ENCODE data around the gene SLC25A42.
"Not testable (repeated sequence)": the region's sequence is repeated elsewhere in the genome, so short reads cannot be mapped to it uniquely, and the experiment has no call there.

SLC25A42 gene

GRCh38 chr19:19106938-19107337, 43.1 kb downstream of the SLC25A42 start:
- DNase-seq = not testable (repeated sequence)

DNA sequence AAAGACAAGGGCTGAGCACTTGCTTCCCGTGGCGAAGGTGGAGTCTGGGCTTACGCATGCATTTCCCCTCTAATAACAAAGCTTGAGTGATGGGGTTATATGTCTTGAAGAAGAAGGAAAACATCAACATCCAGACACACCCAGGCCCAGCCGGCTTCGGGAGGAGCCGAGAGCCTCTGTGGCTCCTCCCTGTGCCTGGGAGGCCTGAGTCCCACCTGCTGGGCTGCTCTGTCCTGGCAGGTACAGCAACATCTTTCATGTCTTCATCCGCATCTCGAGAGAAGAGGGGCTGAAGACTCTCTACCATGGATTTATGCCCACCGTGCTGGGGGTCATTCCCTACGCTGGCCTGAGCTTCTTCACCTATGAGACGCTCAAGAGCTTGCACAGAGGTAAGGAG, 43.9 kb downstream of the SLC25A42 start:
- DNase-seq = no peak

GRCh38 chr19:19109601-19110000, 45.8 kb downstream of the SLC25A42 start:
- DNase-seq = no peak

GRCh38 chr19:19110410-19111135, 46.8 kb downstream of the SLC25A42 start:
- DNase-seq = no peak

DNA sequence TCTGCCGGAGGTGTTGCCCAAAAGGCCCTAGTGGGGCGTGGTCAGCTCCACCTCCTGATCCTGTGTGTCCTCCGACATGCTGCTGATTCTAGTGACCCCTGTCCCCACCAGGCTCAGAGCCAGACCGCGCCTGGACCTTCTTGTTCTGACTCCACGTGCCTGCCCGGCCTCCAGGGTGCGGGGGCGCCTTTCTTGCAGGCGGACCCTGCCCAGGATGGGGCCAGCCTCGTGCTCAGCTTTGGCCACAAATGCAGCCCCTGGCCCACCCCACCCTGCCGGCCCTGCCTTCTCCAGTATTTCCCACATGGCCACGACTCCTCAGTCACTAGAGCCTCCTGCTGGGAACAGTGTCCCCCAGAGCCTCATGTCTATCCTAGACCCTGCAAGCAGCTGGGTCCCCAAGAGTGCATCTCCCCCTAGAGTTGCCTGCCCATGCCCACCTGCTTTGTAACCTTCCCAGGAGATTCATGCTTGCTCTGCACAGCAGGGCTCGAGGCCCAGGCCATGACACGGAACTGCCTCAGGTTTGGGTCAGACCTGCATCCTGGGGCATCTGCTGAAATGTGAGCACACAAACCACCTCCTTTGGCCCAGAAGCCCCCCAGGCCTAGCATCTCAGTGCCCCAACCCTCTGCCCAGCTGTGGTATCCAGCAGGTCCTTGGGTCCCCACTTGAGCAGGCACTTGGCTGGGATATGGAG, 47.5 kb downstream of the SLC25A42 start:
- DNase-seq = no peak

GRCh38 chr19:19111967-19112580, 48.3 kb downstream of the SLC25A42 start:
- DNase-seq = no peak

GRCh38 chr19:19113040-19113626, 49.3 kb downstream of the SLC25A42 start:
- DNase-seq = peak in 1 of 2 experiments; percentile 9

DNA sequence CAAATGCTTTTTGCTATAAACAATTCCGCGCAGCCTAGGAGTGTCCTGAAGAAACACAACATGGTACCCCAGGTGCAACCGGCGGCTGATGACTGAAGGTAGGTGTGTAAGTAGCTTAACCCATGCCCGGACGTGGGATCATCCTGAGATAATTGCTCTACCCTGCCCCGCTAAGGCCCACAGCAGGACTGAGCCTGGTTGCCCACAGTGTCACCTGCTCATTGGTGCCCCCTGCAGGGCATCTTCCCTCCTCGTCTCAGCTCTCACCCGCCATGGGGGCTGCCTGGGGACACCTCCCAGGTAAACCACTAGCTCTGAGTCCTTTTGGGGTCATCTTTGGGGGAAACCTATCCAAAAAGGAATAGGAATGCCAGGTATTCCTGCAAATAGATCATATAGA, 52.2 kb downstream of the SLC25A42 start:
- DNase-seq = no peak

DNA sequence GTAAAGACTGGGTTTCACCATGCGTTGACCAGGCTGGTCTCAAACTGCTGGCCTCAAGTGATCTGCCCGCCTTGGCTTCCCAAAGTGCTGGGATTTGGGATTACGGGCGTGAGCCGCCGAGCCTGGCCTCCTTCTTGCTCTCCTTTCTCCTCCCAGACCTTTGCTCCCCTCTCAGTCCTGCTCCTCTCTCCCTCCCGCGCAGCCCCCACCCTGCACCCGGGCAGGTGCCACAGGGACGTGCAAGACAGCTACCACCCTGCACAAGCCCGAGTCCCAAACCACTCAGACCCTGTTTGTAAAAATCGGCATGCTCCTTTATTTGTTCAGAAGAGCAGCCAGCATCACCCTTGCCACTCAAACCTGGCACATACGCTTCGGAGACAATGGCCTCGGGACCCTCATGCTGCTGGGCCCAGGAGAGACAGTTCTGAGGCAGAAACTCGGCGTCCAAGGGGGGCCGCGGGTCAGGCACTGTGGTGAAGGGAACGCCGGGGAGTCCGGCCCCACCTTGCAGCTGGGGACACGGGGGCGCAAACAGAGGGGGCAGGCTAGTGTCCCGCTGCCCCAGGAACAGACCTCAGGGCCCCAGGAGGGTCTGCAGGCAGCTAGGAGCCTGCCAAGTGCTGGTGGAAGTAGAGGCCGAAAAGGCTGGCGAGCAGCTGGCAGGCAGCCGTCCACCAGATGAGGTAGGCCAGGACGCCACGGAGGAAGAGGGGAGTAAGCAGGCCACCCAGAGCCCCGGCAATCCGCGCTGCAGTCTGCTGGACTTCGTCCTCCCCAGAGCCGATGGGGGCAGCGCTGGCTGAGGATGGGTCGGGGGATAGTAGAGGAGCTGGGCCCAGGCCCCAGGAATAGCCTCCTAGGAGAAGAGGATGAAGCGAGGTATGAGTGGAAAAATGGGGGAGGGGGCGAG, 55.8 kb downstream of the SLC25A42 start:
- no peak for DNase-seq

DNA sequence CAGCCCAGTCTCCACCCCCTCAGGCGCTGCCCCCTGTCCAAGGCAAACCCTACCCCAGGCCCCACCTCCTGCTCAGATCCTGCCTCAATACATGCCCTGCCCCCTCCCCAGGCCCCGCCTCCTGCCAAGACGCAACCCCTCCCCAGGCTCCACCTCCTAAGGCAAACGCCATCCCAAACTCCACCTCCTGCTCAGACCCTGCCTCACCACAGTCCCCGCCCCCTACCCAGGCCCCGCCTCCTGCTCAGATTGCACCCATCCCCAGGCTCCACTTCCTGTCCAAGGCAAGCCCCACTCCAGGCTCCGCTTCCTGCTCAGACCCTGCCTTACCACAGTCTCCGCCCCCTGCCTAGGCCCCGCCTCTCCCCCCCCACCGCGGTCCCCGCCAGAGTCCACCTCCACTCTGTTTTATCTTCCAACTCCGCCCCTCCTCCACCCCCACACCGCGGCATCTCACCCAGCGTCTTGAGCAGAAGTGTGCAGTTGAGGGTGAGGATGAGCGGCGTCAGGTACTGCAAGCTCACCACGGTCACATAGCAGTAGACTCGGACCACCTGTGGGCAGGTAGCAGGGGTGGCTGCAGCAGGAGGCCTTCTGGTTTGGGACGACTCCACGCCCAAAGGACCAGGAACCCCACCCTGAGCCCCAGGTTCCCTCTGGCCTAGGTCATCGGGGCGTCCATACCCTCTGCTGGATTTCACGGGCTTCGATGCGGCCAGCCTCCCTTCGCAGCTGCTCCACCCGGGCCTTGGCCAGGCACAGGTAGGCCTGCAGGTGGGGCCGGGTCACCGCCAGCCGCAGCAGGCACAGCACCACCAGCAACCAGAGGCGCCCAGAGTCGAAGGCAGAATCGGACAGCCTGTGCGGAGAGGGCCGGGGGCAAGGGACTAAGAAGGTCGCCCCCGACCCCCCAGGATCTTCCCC, 56.8 kb downstream of the SLC25A42 start:
- peak in 1 of 2 experiments; percentile 17 for DNase-seq

DNA sequence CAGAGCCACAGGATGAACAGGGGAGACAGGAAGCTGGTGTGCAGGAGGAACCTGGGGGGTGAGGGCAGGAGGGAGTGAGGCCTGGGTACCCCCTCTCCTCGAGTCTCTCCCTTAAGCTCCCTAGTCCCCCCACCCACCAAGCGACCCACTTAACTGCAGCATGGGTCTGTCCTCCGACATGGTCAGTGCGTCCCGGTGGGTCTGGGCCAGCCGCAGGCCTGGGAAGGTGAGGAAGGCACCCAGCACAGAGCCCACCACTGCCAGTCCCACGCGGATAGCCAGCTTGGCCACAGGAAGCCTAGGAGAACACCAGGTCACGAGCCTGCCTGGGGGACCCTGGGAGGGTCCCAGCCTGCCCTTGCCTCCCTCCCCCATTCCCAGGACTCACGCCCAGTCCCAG, 57.6 kb downstream of the SLC25A42 start:
- no peak for DNase-seq

- DNase-seq = no peak
These were observed 59.1 kb downstream of the SLC25A42 start for GRCh38 chr19:19122902-19123301.

- DNase-seq = no peak
These were observed 59.6 kb downstream of the SLC25A42 start for GRCh38 chr19:19123386-19123785.

DNA sequence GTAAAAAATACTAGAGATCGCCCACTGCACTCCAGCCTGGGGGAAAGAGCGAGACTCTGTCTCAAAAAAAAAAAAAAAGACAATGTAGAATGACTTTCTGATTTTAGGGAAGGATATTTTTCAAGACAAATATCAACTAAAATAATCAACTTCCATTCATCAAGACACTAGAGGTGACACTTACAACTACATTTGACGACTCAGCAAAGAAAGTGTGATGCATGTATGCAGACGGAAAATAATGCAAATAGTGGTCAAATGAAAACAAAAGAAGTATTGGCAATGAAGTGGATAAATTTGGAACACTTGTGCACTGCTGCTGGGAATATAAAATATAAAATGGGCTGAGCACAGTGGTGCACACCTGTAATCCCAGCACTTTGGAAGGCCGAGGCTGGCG, 62.3 kb downstream of the SLC25A42 start:
- no peak for DNase-seq

DNA sequence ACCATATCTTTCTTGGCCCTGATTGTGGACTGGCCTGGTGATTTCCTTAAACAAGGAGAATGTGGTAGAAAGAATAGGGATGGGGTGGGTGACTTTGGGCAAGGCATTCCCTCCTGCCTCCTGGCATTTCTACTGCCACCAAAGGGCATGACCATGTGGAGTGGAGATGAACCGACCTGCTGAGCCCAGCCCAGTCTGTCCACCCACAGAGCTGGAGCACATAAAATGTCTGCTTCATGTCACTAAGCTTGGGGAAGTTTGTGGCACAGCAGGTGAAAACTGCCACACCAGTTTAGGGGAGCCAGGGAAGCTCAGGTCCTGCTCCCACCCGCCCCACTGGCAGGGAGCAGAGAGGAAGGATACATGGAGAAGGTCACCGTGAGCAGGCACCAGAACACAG, 68.2 kb downstream of the SLC25A42 start:
- DNase-seq = no peak

DNA sequence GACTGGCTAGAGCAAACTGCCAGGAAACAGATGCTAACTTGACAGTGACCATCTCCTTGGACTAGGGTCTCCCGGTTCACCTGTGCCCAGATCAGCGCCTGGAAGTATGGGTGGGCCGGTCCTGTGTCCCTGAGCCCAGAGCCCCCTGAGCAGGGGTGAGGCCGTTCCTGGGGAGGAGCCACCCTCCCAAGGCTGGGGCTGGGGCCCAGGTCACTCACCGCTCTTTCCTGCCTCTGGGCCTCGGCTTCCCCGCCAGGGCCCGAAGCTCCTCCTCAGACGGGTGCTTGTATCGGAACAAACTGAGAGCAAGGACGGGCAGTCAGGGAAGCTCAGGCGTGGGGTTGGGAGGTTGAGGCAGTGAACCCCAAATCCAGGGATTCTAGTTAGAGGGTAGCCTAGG, 69.1 kb downstream of the SLC25A42 start:
- no peak for DNase-seq

DNA sequence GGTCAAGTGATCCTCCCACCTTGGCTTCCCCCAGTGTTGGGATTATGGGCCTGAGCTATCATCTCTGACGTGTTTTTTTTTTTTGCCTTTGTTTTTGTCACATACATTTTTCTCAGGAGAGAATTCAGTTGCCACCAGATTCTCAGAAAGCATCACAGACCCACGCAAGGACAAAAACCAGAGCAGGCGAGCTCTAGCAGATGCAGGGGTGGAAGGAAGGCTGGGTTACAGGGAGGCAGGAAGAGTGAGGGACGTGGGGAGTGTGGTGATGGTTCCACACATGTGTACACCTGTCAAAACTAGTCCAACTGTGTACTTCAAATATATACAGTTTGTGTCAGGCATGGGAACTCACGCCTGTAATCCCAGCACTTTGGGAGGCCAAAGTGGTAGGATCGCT, 70.2 kb downstream of the SLC25A42 start:
- DNase-seq = no peak

GRCh38 chr19:19134687-19135158, 70.9 kb downstream of the SLC25A42 start:
- no peak for DNase-seq

GRCh38 chr19:19135713-19136112, 71.9 kb downstream of the SLC25A42 start:
- DNase-seq = not testable (repeated sequence)

GRCh38 chr19:19137556-19138108, 73.8 kb downstream of the SLC25A42 start:
- no peak for DNase-seq
